ENCODE measurements around the gene FHDC1.
"Not testable (repeated sequence)": the region's sequence is repeated elsewhere in the genome, so short reads cannot be mapped to it uniquely, and the experiment has no call there.

The FHDC1 gene, protein sequence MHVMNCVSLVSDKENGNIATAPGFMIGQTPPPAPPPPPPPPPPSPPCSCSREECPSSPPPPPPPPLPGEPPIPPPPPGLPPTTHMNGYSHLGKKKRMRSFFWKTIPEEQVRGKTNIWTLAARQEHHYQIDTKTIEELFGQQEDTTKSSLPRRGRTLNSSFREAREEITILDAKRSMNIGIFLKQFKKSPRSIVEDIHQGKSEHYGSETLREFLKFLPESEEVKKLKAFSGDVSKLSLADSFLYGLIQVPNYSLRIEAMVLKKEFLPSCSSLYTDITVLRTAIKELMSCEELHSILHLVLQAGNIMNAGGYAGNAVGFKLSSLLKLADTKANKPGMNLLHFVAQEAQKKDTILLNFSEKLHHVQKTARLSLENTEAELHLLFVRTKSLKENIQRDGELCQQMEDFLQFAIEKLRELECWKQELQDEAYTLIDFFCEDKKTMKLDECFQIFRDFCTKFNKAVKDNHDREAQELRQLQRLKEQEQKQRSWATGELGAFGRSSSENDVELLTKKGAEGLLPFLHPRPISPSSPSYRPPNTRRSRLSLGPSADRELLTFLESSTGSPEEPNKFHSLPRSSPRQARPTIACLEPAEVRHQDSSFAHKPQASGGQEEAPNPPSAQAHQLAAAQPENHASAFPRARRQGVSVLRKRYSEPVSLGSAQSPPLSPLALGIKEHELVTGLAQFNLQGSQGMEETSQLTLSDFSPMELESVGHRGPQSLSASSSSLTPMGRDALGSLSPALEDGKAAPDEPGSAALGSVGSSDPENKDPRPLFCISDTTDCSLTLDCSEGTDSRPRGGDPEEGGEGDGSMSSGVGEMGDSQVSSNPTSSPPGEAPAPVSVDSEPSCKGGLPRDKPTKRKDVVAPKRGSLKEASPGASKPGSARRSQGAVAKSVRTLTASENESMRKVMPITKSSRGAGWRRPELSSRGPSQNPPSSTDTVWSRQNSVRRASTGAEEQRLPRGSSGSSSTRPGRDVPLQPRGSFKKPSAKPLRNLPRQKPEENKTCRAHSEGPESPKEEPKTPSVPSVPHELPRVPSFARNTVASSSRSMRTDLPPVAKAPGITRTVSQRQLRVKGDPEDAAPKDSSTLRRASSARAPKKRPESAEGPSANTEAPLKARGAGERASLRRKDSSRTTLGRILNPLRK
- 0.17 to 0.24 reads per million in 2 experiments for total RNA-seq

DNA sequence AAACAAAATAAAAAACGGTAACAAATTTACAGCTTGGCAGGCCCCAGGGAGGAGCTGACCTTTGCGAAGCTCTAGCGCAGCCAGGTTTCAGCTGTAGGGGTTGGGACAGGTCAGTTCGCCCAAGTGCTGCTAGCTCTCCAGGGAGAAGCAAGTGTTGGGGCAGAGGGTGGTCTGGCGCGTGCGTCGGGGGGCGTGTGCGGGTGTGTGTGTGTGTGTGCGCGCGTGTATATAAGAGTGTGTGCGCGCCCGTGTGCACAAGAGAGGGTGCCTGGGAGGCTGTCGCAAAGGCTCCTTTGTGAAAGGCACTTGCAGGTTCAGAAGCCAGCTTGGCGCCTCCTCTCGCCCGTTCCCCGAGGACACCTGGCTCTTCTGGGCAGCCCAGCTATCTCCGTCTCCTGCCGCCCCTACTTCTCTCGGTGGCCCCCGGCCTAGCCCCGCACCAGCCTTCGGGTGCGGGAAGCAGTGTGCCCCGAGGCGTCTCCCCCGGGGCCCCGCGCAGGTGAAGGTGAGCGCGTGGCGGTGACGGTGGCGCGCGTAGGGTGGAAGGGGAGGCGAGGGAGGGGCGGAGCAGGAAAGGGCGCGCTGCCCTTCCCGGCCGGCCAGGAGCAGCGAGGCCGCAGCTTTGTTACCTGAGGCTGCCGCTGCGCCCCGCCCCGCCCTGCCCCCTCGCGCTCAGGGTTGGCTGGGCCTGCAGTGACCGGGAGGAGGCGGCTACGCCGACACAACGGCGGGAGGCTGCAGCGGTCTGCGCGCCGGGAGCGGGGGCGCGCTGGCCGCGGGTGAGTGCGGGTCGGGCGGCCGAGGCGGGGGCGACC lies at the start of gene FHDC1:
Gene FHDC1 (plus strand): TSS at position 693 of the 815 bp plus-strand sequence. CDS start 6,735 bp downstream, outside the sequence.
- DNase-seq (ENCODE audit: low read depth), result no peak

DNA sequence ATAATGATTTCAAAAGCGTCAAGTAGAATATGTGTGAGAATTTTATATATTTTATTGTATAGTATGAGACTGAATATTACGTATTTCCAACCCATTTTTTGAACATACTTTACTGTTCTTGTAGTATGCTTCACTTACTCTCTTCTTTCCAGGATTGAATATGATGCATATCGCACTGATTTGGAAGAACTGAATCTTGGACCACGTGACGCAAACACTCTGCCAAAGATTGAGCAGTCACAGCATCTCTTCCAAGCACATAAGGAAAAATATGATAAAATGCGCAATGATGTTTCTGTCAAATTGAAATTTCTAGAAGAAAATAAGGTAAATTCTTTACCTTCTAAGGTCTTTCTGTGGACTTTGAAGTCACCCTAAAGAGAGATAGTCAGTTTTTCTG lies 48.1 kb upstream of the FHDC1 start:
- DNase-seq (ENCODE audit: low read depth), result no peak

DNA sequence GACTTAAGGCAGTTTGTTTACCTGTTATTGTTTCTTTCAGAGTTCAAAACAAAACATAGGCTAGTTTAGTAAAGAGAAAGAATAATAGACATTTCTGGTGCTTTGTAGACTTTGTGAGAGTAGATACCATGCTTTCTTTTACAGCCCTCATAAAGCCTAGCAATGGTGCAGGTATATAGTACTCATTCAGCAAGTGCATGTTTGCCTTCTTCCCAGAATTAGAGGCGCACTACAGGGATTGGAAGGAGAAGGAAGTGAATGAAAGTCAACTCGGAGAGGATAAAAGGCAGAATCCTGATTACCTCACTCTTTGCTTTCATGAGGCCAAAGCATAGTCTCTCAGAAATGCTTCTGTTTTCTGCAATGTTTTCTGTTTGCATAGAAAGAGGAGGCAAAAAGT lies 43.1 kb upstream of the FHDC1 start:
- no peak for DNase-seq (ENCODE audit: low read depth)

DNA sequence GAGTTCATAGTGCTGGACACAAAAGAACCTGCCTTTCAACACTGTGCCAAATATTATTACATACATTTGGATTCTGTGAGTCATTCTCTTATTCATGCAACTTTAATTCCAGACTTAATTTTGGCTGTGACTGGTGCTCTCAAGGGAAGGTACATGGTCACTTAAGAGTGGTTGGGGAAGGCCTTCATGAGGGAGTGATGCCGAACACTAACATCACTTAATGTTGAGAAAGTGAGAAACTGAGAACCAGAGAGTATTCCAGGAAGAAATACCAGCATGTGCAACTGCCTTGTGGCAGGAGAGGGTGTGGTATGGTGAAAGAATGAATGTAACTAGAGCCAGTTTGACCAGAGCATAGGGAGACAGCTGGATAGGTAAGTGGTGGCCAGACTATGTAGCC lies 41.5 kb upstream of the FHDC1 start:
- DNase-seq (ENCODE audit: low read depth), result no peak

DNA sequence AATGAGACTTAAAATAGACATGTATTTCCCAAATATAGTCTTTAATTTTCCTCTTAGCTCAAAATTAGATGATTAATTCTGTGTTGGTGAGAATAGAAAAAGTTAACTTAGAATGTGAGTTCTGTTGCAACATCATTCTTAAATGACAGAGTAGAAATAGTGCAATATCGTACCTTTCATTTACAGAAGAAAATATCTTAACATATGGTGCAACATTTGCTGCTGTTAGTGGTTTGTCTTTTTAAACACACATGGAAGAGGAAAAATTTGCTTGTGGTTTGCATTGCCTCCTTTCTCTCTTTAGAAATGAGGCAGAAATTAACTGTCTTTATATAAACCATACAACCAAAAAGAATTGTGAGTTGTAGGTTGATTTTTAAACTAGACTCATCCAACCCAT lies 39.3 kb upstream of the FHDC1 start:
- DNase-seq (ENCODE audit: low read depth), result no peak

DNA sequence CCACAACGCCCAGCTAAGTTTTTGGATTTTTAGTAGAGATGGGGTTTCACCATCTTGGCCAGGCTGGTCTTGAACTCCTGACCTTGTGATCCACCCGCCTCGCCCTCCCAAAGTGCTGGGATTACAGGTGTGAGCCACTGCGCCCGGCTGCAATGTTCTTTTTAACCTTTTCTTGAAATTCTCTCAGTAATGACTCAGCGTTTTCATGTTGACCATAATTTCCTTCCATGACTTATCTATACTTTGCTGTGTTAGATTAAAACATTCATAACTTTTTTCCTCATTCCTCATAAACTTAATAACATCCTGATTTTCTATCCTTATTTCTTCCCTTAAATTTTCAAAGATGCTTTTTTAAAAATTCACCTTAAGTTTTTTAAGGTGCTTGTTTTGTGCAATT lies 38.0 kb upstream of the FHDC1 start:
- not testable (repeated sequence) for DNase-seq (ENCODE audit: low read depth)

DNA sequence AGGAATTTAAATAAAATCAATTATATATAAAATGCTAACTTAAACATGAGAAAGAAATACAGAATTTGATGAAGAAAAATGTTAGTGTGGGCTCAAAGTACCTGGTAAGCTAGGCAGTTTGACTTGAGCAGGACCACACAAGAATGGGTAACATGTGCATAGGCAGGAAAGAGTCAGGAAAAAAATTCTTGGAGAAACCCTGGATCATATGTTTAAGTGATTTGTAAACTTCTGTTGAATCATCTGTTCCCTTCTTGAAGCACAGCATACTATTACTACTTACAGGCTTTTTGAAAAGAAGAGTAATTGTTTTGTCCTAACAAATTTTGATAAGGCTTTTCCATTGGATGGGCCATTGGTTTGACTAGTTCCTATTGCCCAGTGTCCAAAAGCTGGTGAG lies 37.5 kb upstream of the FHDC1 start:
- DNase-seq (ENCODE audit: low read depth), result no peak

DNA sequence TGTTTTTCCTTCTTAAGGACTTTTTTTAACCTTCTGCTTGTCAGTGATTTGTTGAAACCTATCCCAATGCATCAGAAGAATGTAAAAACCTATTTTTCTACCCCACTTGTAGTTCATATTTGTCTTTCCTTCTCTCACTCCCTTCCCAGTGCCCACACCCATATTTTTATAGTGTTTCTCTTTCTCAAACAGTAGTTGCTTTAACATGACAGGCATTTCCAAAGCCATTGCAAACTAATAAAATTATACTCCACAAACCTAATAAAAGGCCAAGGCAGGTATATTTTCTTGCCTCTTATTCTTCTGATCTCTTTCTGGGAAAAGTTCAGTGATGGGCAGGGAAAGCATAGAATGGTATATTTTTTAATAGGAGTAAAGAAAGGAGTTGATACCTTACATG lies 35.7 kb upstream of the FHDC1 start:
- DNase-seq (ENCODE audit: low read depth), result no peak

DNA sequence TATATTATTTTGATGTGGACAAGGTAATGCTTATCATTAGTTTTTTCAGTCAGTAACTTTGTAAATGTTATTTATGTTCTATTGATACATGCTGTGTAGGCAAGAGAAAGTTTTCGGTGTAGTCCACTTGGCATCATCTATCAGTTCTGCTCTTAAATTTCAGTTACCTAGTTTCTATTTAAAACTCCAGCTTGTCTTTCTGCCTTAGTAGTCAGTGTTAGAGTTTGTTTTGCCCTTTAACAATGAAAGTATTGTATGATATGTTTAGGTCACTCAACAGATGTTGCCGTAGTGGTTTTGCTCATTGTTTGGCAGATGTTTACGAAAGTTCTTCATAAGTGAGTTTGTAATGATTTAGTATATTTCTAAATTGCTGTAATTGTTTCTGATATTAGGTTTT lies 34.9 kb upstream of the FHDC1 start:
- DNase-seq (ENCODE audit: low read depth), result no peak

DNA sequence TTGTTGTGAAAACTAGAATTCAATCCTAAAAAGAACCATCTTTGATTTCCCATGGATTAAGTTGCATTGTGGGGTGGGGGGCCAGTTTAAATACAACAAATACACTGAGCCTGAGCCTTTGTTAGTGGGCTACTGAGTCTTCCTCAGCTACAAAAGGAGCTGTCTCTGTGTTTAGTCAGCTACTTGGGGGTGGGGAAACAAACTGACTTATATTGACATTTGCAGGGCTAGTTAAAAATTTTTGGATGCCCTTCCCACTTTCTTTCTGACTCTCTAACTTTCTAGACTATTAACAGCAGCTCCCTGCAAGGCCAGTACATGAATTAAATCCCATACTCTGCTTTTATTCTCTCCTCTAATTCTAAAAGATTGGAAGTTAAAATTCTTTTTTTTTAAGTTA lies 32.5 kb upstream of the FHDC1 start:
- DNase-seq (ENCODE audit: low read depth), result no peak

DNA sequence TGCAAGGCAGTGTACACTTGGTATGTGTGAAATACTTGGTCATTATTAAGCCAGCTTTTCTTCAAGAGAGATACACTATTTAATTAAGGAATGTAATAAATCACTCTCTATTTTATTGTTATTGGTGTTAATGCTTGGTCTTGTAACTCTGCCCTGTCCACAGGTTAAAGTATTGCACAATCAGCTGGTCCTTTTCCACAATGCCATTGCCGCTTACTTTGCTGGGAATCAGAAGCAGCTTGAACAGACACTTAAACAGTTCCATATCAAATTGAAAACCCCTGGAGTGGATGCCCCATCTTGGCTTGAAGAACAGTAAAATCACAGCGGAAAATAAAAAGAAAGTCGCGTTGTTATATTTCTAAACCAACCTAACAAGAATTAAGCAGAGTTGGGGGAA lies 26.2 kb upstream of the FHDC1 start:
- no peak for DNase-seq (ENCODE audit: low read depth)

DNA sequence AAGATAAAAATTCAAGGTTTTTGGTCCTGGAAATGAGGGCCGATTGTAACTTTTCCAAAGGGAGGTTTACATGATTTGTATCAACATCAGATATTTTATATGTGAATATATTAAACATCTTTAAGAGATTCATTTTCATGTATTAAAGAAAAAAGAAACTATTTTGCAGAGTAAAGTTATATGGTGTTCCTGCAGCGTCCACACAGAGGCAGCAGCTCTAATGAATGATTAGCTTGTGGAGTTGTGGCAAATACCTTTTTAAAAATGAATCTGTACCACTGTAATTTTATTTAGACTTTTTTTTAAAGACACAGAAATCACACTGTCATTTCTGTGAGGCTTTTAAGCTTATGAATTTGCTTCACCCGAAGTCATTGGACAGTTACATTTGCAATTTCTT lies 25.6 kb upstream of the FHDC1 start:
- DNase-seq (ENCODE audit: low read depth), result no peak

DNA sequence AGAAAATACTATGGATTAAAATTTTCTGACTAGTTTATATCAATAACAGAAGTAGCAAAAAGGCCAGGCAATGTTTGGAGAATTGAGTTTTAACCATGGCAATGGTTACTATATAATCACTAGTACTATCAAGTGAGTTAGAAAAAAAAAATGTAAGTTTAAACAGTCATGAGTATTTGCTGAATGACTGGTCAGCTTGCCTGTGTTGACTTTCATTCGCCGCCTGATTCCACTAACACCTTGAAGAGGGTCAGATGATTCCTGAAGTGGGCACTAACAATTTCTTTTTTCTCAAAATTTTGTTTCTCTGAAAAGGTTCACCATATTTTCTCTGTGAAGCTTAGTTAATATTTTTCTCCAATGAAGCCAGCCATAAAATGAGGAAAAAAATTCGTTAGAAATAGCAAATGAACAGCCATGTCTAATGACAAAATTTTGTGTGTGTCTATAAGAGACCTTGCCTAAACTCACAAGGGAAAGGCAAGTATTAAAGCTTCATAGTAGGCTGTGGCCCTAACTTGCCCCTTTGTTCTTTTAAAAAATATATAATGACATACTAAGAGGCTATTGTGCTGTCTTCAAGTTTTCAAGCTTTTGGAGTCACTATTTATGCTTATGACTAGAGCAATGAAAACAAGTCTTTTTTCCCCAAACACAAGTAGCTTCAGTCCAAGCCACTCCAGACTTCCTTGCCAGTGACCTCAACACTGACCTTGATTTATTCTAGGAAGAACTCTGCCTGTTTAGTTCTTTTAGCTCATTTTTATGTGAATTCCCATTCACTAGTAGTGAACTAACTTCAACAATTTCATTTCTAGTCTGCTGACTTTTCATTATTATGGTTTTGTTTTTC lies 18.4 kb upstream of the FHDC1 start:
- no peak for DNase-seq (ENCODE audit: low read depth)

DNA sequence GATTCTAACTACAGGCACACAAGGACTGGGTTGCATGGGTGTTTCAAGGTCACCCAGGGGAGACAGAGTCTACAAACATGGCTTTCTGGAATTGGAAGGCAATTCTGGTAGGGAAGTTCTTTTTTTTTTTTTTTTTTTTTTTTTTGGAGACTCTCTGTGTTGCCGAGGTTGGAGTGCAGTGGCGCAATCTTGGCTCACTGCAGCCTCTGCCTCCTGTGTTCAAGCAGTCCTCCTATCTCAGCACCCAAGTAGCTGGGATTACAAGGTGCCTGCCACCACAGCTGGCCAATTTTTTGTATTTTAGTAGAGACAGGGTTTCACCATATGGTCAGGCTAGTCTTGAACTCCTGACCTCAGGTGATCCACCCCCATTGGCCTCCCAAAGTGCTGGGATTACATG lies 16.3 kb upstream of the FHDC1 start:
- no peak for DNase-seq (ENCODE audit: low read depth)

DNA sequence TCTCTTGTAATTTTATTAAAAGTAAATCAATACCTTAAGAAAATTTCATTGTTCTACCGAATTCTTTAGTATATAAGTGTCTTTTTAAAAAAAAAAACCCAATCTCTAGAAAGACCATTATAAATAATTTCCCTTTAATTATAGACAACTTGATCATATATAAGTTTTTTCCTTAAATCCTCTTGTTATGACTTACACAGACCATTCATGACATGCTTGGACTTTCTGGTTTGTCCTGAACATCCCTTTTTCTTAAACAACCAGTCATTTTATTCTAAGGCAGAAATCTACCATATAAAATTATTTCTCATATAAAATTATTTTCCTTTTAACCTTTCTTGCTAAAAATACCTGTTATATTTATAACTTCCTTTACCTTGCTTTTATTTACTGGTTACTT lies 15.4 kb upstream of the FHDC1 start:
- DNase-seq (ENCODE audit: low read depth), result no peak

DNA sequence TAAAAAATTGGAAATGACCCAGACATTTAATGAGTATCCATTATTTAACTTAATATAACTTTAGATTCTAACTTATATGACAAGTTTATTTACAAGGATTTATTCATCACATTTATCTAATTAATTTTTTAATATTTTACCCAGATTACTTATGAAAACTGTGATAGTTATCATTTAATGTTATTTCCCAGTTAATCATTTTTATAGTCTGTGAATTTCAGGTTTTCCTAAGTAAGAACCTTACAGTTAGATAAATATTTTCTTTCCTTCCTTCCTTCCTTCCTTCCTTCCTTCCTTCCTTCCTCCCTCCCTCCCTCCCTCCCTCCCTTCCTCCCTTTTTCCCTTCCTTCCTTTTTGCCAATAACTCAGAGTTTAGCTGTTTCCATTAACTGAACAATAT lies 14.8 kb upstream of the FHDC1 start:
- DNase-seq (ENCODE audit: low read depth), result no peak

DNA sequence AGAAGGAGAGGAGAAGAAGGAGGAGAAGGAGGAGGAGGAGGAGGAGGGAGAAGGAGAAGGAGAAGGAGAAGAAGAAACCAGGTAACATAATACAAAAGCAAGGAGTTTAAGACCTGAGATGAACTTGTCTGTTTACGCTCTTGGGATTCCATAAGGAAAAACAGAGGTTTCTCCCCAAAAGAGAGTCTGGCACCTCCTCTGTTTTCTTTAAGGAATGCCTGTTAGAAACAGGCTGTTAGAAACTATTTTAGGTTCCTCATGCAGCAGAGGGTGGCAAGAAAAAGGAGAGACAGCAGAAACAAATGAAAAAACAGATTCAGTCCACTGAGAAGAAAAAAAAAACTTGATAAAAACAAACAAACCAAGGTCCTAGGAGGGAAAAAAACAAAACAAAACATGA lies 10.3 kb upstream of the FHDC1 start:
- no peak for DNase-seq (ENCODE audit: low read depth)

DNA sequence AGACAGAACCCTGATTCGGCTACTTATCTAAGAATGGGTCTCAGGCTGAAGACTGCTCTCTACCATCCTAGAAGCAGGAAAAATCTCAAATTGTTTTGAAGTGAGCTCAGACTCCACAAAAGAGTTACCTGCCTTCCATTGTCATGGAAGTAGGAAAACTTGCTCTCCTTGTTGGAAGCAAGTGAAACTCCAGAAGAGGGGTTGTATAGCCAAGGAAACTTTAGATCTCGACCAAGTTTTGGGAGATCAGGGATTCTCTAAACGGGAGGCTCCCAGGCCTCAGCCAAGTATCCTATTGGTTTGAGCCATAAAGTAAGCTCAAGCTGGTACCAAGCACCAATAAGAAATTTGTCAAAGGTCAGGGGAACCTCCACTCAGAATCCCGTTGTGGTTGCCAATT lies 9.2 kb upstream of the FHDC1 start:
- DNase-seq (ENCODE audit: low read depth), result no peak

DNA sequence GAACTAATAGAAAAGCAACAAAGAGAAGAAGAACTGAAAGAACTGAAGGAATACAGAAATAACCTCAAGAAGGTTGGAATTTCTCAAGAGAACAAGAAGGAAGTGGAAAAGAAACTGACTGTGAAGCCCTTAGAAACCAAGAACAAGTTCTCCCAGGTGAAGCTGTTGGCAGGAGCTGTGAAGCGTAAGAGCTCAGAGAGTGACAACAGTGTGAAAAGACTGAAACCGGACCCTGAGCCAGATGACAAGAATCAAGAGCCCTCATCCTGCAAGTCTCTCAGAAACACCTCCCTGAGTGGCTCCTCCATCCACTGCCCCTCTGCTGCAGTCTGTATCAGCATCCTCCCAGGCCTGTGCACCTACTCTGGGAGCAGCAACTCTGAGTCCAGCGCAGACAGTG lies 8.4 kb upstream of the FHDC1 start:
- DNase-seq (ENCODE audit: low read depth), result no peak

DNA sequence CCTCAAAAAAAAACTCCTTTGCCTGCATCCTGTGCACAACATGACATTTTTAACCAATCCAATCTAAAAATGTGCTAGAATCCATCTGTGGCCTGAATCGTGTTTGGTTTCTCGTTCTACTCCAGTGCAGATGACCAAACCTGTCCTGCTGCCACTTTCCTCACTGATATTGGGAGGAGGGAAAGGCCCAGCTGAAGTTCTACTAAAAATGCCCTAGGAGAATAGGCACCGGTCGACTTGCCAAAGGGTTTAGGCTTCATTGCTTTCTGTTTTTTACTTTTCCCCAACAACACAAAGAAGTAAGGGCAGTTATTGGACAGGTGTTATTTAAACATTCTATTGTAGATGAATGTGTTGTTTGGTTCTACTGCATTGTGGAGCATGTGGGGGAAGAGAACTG lies 7.8 kb upstream of the FHDC1 start:
- DNase-seq (ENCODE audit: low read depth), result no peak

DNA sequence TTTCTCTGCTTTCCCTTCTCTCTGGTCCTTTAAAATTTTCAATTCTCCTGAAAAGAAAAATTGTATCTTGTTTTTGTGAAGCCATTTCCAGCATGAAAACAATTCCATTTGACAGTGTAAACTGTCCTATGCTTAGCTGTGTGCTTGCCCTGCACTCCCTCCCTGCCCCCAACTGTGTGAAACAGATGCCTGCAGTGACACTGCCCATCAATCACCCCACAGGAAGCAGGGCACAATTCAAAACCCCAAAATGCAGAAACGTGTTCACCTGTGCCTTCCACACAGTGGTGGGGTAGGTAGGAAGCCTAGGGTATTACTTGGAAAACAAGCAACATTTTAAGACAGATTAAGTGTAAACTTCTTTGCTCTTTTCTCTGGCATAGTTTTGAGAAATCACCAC lies 6.2 kb upstream of the FHDC1 start:
- DNase-seq (ENCODE audit: low read depth), result no peak

Data from T follicular helper cell (primary cell).